ENCODE data around the gene HCLS1. TPM values are rescaled to one million over a fixed set of nuclear protein-coding genes. Genes with fewer than 3 reads are reported as not detected.

HCLS1 gene
- total RNA-seq, 4 donors from 2014 or later = 21.8 to 68.1 (median 28.9) TPM

- H3K27ac ChIP-seq = no peak overlapping the region
Measured at GRCh38 chr3:121667333-121667732, 6.6 kb upstream of the HCLS1 start.

GRCh38 chr3:121665488-121665887, 4.8 kb upstream of the HCLS1 start:
- H3K27me3 ChIP-seq = no peaks in the 10 kb centered on the region
- H3K4me1 ChIP-seq = peaks cover 0 to 7% (median 0%) of the 10 kb centered on the region in 3 donors
- TF ChIP-seq POLR2A (IDR thresholded peaks at IDR 0.05) = no peak
- TF ChIP-seq EP300 (IDR thresholded peaks at IDR 0.05) = no peak
- no peak for TF ChIP-seq CTCF (IDR thresholded peaks at IDR 0.05)
- no peak for TF ChIP-seq POLR2AphosphoS5 (IDR thresholded peaks at IDR 0.05)
- peaks cover 15 to 81% of the 10 kb centered on the region in 2 donors for H3K36me3 ChIP-seq
- WGBS, 2 donors (ENCODE audit: low coverage in 1 of 2) = 32 to 43% methylated on average over 2 of the region's 2 CpGs
- H3K9me3 ChIP-seq = no peaks in the 10 kb centered on the region
- no peak overlapping the region for H3K27ac ChIP-seq
- H3K4me3 ChIP-seq = no peak overlapping the region
- ATAC-seq = no peak

More at GRCh38 chr3:121667333-121667732, 6.6 kb upstream of the HCLS1 start:
- Histone ChIP-seq H3K4me3 (no peak overlapping the region), H3K36me3 (peaks cover 15 to 98% of the 10 kb centered on the region in 2 donors), H3K4me1 (peaks cover 0 to 7% (median 0%) of the 10 kb centered on the region in 3 donors), H3K27me3 (no peaks in the 10 kb centered on the region), H3K9me3 (no peaks in the 10 kb centered on the region)
- WGBS, 2 donors (ENCODE audit: low coverage in 1 of 2) = 60 to 100% methylated on average over 2 to 4 of the region's 4 CpGs
- ATAC-seq = no peak
- no peak for TF ChIP-seq POLR2A (IDR thresholded peaks at IDR 0.05)
- TF ChIP-seq CTCF (IDR thresholded peaks at IDR 0.05) = no peak
- no peak for TF ChIP-seq POLR2AphosphoS5 (IDR thresholded peaks at IDR 0.05)
- no peak for TF ChIP-seq EP300 (IDR thresholded peaks at IDR 0.05)

GRCh38 chr3:121663171-121663847, 2.6 kb upstream of the HCLS1 start:
- H3K27me3 ChIP-seq = no peaks in the 10 kb centered on the region
- peaks cover 0 to 7% (median 0%) of the 10 kb centered on the region in 3 donors for H3K4me1 ChIP-seq
- H3K27ac ChIP-seq = no peak overlapping the region
- ATAC-seq = no peak
- WGBS, 2 donors (ENCODE audit: low coverage in 1 of 2) = 53 to 54% methylated on average over 2 of the region's 2 CpGs
- TF ChIP-seq CTCF (IDR thresholded peaks at IDR 0.05) = no peak
- TF ChIP-seq POLR2A (IDR thresholded peaks at IDR 0.05) = no peak
- no peak for TF ChIP-seq POLR2AphosphoS5 (IDR thresholded peaks at IDR 0.05)
- TF ChIP-seq EP300 (IDR thresholded peaks at IDR 0.05) = no peak
- H3K36me3 ChIP-seq = peaks cover 15 to 61% of the 10 kb centered on the region in 2 donors
- no peaks in the 10 kb centered on the region for H3K9me3 ChIP-seq
- no peak overlapping the region for H3K4me3 ChIP-seq

GRCh38 chr3:121662742-121663141, 2.0 kb upstream of the HCLS1 start:
- Histone ChIP-seq H3K4me1 (peaks cover 0 to 7% (median 0%) of the 10 kb centered on the region in 3 donors), H3K27ac (no peak overlapping the region), H3K27me3 (no peaks in the 10 kb centered on the region), H3K9me3 (no peaks in the 10 kb centered on the region), H3K4me3 (no peak overlapping the region), H3K36me3 (peaks cover 15 to 55% of the 10 kb centered on the region in 2 donors)
- TF ChIP-seq POLR2A (IDR thresholded peaks at IDR 0.05) (no peak), CTCF (IDR thresholded peaks at IDR 0.05) (no peak), POLR2AphosphoS5 (IDR thresholded peaks at IDR 0.05) (no peak), EP300 (IDR thresholded peaks at IDR 0.05) (no peak)
- no peak for ATAC-seq

- WGBS, 2 donors (ENCODE audit: low coverage in 1 of 2) = 84 to 91% methylated on average over 5 to 6 of the region's 6 CpGs
- H3K27ac ChIP-seq = peak overlapping the region in 2 of 4 donors; percentile 50 to 63
- ATAC-seq = no peak
- H3K4me3 ChIP-seq = no peak overlapping the region
- H3K27me3 ChIP-seq = no peaks in the 10 kb centered on the region
- peaks cover 0 to 7% (median 0%) of the 10 kb centered on the region in 3 donors for H3K4me1 ChIP-seq
- no peaks in the 10 kb centered on the region for H3K9me3 ChIP-seq
- peaks cover 4 to 41% of the 10 kb centered on the region in 2 donors for H3K36me3 ChIP-seq
- TF ChIP-seq POLR2AphosphoS5 (IDR thresholded peaks at IDR 0.05) (no peak), CTCF (IDR thresholded peaks at IDR 0.05) (no peak), EP300 (IDR thresholded peaks at IDR 0.05) (no peak), POLR2A (IDR thresholded peaks at IDR 0.05) (no peak)
Measured at GRCh38 chr3:121661376-121661775, 673 bp upstream of the HCLS1 start.

Measured in gastroesophageal sphincter (tissue), 4 donors.